Adrenal gland (tissue), 12 donors: Measurements from ENCODE around the gene KAZALD1. TPM values are rescaled to one million over a fixed set of nuclear protein-coding genes. Genes with fewer than 3 reads are reported as not detected.

Experiments used
- DNase-seq, 7 donors: peaks; one replicate each; pipeline ENCODE4 v3.0.0-alpha.2; 2019 to 2020
- H3K27ac ChIP-seq, 5 donors: fragments of 200-600 bp; sonication (generic) in 4 of 5; 1 replicate in 3 of 5; 2 replicates in 2 of 5; pipeline versions ENCODE4 v1.5.1 to v1.8.0; 2016 to 2020; ENCODE audit warnings: mild to moderate bottlenecking in 1 of 5
- H3K27me3 ChIP-seq: fragments of 200-600 bp; 2 replicates; pipeline ENCODE4 v1.8.0; 2021
- H3K36me3 ChIP-seq, 2 donors: fragments of 200-600 bp; replicated peaks in 1 of 2; 1 replicate in 1 of 2; 2 replicates in 1 of 2; pipeline versions ENCODE4 v1.5.1 to v1.8.0; 2018 to 2022
- H3K4me1 ChIP-seq, 2 donors: fragments of 200-600 bp; replicated peaks in 1 of 2; 1 replicate in 1 of 2; 2 replicates in 1 of 2; pipeline versions ENCODE4 v1.5.1 to v1.8.0; 2018 to 2021
- H3K4me3 ChIP-seq, 4 donors: fragments of 200-600 bp; sonication (generic) in 3 of 4; one replicate each; pipeline ENCODE4 v1.5.1; 2016 to 2018
- H3K9me3 ChIP-seq, 3 donors: fragments of 200-600 bp; sonication (generic) in 1 of 3; replicated peaks in 1 of 3; 1 replicate in 2 of 3; 2 replicates in 1 of 3; pipeline versions ENCODE4 v1.5.1 to v1.8.0; 2016 to 2021
- POLR2A ChIP-seq, 2 donors: fragments of 450-650 bp; IDR thresholded peaks; one replicate each; pipeline ENCODE4 v1.6.1; 2017; ENCODE audit warnings: antibody characterized with exemption in 2 of 2, mild to moderate bottlenecking in 2 of 2, moderate library complexity in 1 of 2
- WGBS, 4 donors: extraction: QIAGEN DNeasy Blood & Tissue Kit in 2 of 4; methylation state at CpG; one replicate each; pipeline versions ENCODE4 v1.1.5 to v1.1.7; 2013 to 2017; 5-methylcytosine and 5-hydroxymethylcytosine counted together
- intact Hi-C, 2 donors: fragments of 100-400 bp; cut with DNase I; formaldehyde crosslinking; loops; one replicate each; pipeline versions ENCODE4 v1.14.1 to v1.15.0; 2022 to 2023
- polyA plus RNA-seq, 3 donors: library from polyadenylated mRNA; stranded (reverse); fragments of 200-250 nt in 2 of 3; fragments of 350-450 nt in 1 of 3; fragmentation: Illumina TruSeq in 1 of 3; extraction: RNeasy Lipid Tissue Mini Kit (QIAGEN cat#74804) in 1 of 3; gene quantifications; one replicate each; pipeline ENCODE4 v1.2.3, GENCODE V29; 2013 to 2014
- total RNA-seq, 9 donors: library from RNA; depleted of rRNA in 4 of 9; stranded (reverse); fragments of >200 nt in 4 of 9; fragments of 120-200 nt in 1 of 9; fragmentation: NEBNext Ultra II Directional in 1 of 9; extraction: Animal tissue kit (Norgen Biotek cat#: 25700) in 1 of 9; gene quantifications; one replicate each; pipeline versions ENCODE4 v1.1.0 to v1.2.4, GENCODE V29; 2013 to 2023
- TF ChIP-seq, protein P1 (sequence below), 6 experiments: fragments of 450-650 bp in 4 of 6; fragments of 200-600 bp in 2 of 6; sonication (generic) in 1 of 6; IDR thresholded peaks; 1 replicate in 5 of 6; 2 replicates in 1 of 6; pipeline versions ENCODE4 v1.5.1 to v1.8.0; 2016 to 2021; ENCODE audit warnings: antibody characterized with exemption in 6 of 6, mild to moderate bottlenecking in 2 of 6, moderate library complexity in 1 of 6
- donor health status: healthy with polysubstance abuse.
- donor health status: Bipolar disorder and iron deficiency.
- donor health status: DM: yes; HTN: yes; CAD: no.
- donor health status: DM: no; HTN: no; CAD: no.
- donor health status: DM: no; HTN: no; CAD: no.
- donor health status: DM: yes; HTN: yes; CAD: no.

The KAZALD1 gene
- total and polyA plus RNA-seq, 12 donors, result 0.55 to 5.4 (median 2.1) TPM

DNA sequence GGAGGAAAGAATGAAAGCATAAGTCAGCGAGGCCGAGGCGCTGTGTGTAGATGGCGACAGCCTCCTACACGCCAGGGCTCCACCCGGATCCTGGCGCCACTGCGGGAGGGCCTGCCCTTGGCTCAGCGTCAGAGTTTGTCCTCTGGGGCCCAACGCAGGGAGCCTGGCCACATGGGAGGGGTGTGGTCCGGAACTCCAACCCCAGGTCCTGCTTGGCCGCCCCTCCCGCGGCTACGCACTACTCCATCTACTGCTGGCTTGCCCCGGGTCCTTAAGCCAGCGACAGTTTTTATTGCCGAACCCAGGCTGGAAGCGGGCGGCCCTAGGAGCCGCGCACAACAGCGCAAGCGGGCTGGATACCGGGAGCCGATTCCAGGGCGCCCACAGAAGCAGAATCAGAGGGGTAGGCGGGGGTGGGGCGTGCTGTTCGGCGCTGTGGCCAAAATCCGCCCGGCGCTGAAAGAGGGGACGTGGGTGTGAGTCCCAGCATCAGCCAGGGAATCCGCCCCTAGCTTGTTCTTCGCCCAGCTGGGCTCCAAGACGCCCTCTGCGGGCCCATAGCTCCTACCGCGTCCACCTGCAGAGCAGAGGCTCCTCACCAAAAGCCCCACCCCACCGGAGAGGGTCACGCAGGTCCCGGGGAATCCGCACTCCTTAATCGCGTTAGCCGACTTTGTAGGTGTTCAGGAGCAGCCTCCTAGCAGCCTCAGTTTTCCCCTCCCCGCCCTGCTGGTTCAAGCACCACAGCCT lies 4.5 kb downstream of the KAZALD1 start:
- Histone ChIP-seq H3K4me3 (peak overlapping the region in 2 of 4 donors; percentile 22 to 46), H3K27ac (peak overlapping the region in 1 of 5 donors; percentile 62), H3K4me1 (peaks cover 15 to 37% of the 10 kb centered on the region in 2 donors), H3K36me3 (no peaks in the 10 kb centered on the region), H3K27me3 (peaks cover 16% of the 10 kb centered on the region), H3K9me3 (no peaks in the 10 kb centered on the region)
- TF ChIP-seq, protein P1, sequence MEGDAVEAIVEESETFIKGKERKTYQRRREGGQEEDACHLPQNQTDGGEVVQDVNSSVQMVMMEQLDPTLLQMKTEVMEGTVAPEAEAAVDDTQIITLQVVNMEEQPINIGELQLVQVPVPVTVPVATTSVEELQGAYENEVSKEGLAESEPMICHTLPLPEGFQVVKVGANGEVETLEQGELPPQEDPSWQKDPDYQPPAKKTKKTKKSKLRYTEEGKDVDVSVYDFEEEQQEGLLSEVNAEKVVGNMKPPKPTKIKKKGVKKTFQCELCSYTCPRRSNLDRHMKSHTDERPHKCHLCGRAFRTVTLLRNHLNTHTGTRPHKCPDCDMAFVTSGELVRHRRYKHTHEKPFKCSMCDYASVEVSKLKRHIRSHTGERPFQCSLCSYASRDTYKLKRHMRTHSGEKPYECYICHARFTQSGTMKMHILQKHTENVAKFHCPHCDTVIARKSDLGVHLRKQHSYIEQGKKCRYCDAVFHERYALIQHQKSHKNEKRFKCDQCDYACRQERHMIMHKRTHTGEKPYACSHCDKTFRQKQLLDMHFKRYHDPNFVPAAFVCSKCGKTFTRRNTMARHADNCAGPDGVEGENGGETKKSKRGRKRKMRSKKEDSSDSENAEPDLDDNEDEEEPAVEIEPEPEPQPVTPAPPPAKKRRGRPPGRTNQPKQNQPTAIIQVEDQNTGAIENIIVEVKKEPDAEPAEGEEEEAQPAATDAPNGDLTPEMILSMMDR (IDR thresholded peaks at IDR 0.05), result peak in 5 of 6 experiments; percentile 22 to 39 (median 33)
- TF ChIP-seq POLR2A (IDR thresholded peaks at IDR 0.05), result no peak
- intact Hi-C loops, result no loop called here
- DNase-seq, result peak in 6 of 7 donors; percentile 48 to 68 (median 54)
- WGBS, 4 donors, result 1 to 8% (median 4%) methylated on average over 16 to 49 of the region's 49 CpGs

DNA sequence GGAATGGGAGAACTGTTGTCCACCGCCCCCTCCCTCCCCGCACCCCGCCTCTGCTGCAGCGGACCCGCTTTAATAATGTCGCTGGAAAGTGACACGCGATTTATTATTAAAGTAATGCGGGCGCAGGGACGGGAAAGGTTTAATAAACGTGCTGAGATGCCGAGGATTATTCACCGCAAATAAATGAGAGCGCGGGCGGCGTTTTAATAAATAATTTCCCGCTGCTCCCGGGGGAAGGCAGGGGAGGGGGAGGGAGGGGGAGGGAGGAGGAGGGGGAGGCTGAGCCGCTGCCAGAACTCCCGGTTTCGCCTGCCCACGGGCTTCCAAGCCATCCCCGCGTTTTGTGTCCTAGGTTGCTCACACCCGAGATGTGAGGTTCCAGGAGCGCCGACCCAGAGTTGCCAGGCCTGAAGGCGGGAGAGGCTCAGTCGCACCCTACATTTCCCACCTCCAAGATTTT lies 5.1 kb downstream of the KAZALD1 start:
- peaks cover 16% of the 10 kb centered on the region for H3K27me3 ChIP-seq
- H3K27ac ChIP-seq, result no peak overlapping the region
- H3K4me1 ChIP-seq, result peaks cover 10 to 31% of the 10 kb centered on the region in 2 donors
- H3K36me3 ChIP-seq, result no peaks in the 10 kb centered on the region
- intact Hi-C loops, result no loop called here
- TF ChIP-seq POLR2A (IDR thresholded peaks at IDR 0.05), result no peak
- TF ChIP-seq, protein P1 (IDR thresholded peaks at IDR 0.05), result no peak
- DNase-seq, result no peak
- peak overlapping the region in 2 of 4 donors; percentile 22 to 46 for H3K4me3 ChIP-seq
- WGBS, 4 donors, result 2 to 3% (median 2%) methylated on average over 30 to 31 of the region's 31 CpGs
- no peaks in the 10 kb centered on the region for H3K9me3 ChIP-seq

DNA sequence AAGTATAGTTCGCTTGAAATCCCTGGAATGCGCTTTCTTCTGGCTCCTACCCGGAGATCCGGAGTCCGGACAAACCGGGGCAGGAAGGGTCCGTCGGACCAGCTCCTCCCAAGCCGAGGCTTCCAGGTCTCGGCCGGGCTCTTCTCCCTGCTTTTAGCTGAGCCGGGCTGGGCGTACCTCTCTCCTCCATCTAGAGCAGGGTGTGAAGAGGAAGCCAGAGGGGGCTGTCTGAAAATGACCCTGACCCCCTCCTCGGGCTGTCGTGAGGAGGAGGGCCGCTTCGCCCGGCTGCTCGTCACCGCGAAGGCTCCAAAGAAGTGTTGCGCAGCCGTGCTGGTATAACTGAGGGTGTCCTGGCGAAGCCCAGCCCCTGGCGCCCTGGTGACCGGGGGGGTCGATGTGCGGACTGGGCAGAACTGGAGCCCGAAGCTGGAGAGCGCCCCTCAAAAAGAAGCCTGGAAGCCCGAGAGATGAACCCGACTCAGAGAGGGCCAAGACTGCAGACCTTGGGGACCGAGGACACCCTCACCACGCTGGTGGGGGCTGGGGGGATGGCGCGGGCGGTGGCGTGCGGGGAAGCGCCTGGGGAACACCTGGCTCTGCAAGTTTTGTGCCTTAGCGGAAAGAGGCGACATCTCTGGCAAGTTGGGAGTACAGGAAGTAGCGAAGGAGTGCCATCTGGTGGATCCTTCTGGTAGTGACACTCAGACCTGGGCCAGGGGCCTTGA lies 5.7 kb downstream of the KAZALD1 start:
- Histone ChIP-seq H3K27ac (no peak overlapping the region), H3K4me3 (peak overlapping the region in 3 of 4 donors; percentile 10 to 46 (median 28)), H3K27me3 (peaks cover 17% of the 10 kb centered on the region), H3K4me1 (peaks cover 10 to 27% of the 10 kb centered on the region in 2 donors), H3K36me3 (no peaks in the 10 kb centered on the region), H3K9me3 (no peaks in the 10 kb centered on the region)
- TF ChIP-seq POLR2A (IDR thresholded peaks at IDR 0.05), result no peak
- TF ChIP-seq, protein P1 (IDR thresholded peaks at IDR 0.05), result peak; percentile 80 to 92 (median 90)
- intact Hi-C loops, result no loop called here
- peak; percentile 74 to 92 (median 79) for DNase-seq
- whole genome bisulfite sequencing, 4 donors, result 0 to 1% (median 0%) methylated on average over 8 to 43 of the region's 43 CpGs

DNA sequence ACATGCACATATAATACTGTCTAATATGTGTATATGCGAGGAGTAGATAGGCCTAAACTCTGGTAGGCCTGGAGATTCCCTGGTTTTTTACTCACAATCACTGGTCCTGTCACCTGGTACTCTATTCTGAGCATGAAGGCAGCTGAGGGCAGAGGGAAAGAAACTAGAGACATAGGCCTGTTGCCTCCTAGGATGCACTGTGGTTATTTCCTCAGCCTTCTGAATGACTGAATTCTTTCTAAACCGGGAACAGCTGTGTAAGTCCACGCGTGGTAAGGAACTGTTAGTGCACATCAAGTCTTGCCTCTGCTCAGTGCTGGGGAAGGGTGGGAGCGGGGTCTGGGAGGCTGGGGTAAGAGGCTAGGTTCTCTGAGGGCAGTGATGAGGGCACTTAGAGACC lies 7.7 kb downstream of the KAZALD1 start:
- H3K4me1 ChIP-seq, result peaks cover 6 to 20% of the 10 kb centered on the region in 2 donors
- H3K4me3 ChIP-seq, result no peak overlapping the region
- intact Hi-C loops, result no loop called here
- peaks cover 11% of the 10 kb centered on the region for H3K27me3 ChIP-seq
- no peaks in the 10 kb centered on the region for H3K9me3 ChIP-seq
- no peak for TF ChIP-seq POLR2A (IDR thresholded peaks at IDR 0.05)
- TF ChIP-seq, protein P1 (IDR thresholded peaks at IDR 0.05), result no peak
- H3K27ac ChIP-seq, result no peak overlapping the region
- H3K36me3 ChIP-seq, result no peaks in the 10 kb centered on the region
- DNase-seq, result no peak
- WGBS, 4 donors, result 78 to 88% (median 83%) methylated on average over 4 to 5 of the region's 5 CpGs
